HG03196 (cell line): ENCODE data around the gene RNF169.

Source experiments
- ATAC-seq: cut with Tn5 transposase; IDR thresholded peaks from one replicate; pipeline ENCODE4 v1.9.1; 2021; ENCODE audit not compliant: unreplicated experiment

The RNF169 gene

DNA sequence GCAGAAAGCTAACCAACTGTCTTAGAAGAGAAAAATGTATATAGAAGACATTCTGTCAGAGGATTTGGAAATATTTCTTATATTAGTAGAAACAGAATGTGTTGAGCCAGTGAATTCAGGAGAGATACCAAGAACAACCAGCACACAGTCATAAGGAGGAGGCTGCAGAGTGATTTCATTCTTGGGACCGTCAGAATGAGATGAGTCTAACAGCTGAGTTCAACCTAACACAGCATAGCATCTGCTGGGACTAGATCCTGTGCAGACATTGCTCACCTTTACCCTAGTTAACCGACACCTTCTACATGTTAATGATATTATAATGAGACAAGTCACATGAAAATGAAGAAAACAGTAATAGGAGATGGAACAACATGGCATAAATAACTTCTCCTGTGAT, 114.8 kb downstream of the RNF169 start:
- no peak for ATAC-seq

GRCh38 chr11:74866557-74866956, 117.9 kb downstream of the RNF169 start:
- no peak for ATAC-seq

GRCh38 chr11:74870485-74870884, 121.8 kb downstream of the RNF169 start:
- ATAC-seq = no peak

DNA sequence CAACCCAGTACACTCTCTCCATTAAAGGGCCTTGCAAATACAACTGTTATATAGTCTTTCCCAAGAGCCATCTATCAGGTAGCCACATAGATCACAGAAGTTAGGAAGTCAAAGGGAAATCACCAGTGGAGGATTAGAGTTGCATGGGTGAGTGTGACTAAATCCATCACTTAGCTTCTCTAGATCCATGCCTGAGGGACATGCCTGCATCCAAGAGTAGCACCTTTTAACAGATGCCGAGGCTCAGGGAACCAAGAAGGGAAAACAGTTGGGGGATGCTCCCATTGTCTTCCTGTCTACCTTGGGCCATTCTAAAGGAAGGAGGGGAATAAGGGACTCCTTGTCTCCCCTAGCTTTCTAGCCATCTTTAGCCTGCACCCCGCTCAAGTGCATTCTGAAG, 122.4 kb downstream of the RNF169 start:
- no peak for ATAC-seq

DNA sequence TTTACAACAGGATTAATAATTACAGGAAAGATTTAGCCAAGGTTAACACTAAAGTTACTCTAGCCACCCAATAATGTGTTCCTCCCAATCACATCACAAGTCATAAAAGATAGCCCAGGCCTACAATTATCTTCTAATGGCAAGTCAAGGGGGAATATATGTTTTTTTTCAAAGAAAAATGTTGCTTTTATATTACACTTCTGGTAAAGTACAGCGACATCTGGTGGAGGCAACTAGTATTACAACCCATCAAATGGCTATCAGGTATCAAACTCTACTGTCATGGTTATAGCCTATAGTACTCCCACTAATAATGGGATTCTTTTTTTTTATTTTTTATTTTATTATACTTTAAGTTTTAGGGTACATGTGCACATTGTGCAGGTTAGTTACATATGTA, 128.5 kb downstream of the RNF169 start:
- ATAC-seq = no peak
